ENCODE results near the gene HOXC10.
A peak's percentile ranks its signal among the peaks of the same experiment; 100 is the strongest.

The HOXC10 gene

GRCh38 chr12:54010053-54010971 lies 25.4 kb downstream of the HOXC10 start:
- Histone ChIP-seq H3K9me3 (ENCODE audit: control insufficient read depth, insufficient read depth, low read length) (peaks cover 3% of the 10 kb centered on the region; the same call in 1 of the 2 replicates), H3K9ac (ENCODE audit: low read depth, low read length) (no peak overlapping the region), H3K36me3 (ENCODE audit: insufficient read depth, low read length) (no peaks in the 10 kb centered on the region), H3K4me1 (ENCODE audit: insufficient read depth, low read length) (no peaks in the 10 kb centered on the region; the same call in 1 of the 2 replicates)

DNA sequence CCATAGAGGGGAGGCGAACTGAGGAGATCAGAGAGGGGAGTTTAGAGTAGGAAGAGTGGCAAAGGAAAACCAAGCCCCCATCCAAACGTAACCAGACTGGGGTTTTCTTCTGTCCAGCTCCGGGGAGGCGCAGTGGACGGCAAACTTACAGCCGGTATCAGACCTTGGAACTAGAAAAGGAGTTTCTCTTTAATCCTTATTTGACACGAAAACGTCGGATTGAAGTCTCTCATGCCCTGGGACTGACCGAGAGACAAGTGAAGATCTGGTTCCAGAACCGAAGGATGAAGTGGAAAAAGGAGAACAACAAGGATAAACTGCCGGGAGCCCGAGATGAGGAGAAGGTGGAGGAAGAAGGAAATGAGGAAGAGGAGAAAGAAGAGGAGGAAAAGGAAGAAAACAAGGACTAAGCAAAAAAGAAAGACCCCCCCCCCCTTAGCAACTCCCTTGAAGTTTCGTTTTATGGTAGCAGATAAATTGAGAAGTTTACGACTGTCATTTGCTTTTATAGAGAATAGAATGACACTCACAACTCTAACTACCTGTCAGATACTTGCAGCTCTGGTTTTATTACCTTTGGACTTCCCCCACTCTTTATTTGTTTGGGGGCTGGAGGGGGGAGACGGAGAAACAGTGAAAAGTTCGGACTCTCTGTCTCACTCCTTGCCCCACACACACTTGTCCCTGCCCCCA lies 26.2 kb downstream of the HOXC10 start:
- H3K4me1 ChIP-seq (ENCODE audit: insufficient read depth, low read length), result no peaks in the 10 kb centered on the region; the same call in 1 of the 2 replicates
- no peak overlapping the region for H3K9ac ChIP-seq (ENCODE audit: low read depth, low read length)
- no peaks in the 10 kb centered on the region for H3K36me3 ChIP-seq (ENCODE audit: insufficient read depth, low read length)
- H3K9me3 ChIP-seq (ENCODE audit: control insufficient read depth, insufficient read depth, low read length), result peaks cover 3% of the 10 kb centered on the region; the same call in 1 of the 2 replicates

GRCh38 chr12:54011665-54012532 lies 27.0 kb downstream of the HOXC10 start:
- Histone ChIP-seq H3K4me1 (ENCODE audit: insufficient read depth, low read length) (no peaks in the 10 kb centered on the region), H3K9ac (ENCODE audit: low read depth, low read length) (no peak overlapping the region), H3K9me3 (ENCODE audit: control insufficient read depth, insufficient read depth, low read length) (peaks cover 3% of the 10 kb centered on the region; the same call in 1 of the 2 replicates), H3K36me3 (ENCODE audit: insufficient read depth, low read length) (no peaks in the 10 kb centered on the region)

- peaks cover 3% of the 10 kb centered on the region; the same call in 1 of the 2 replicates for H3K9me3 ChIP-seq (ENCODE audit: control insufficient read depth, insufficient read depth, low read length)
- no peaks in the 10 kb centered on the region for H3K36me3 ChIP-seq (ENCODE audit: insufficient read depth, low read length)
- H3K9ac ChIP-seq (ENCODE audit: low read depth, low read length), result no peak overlapping the region
- H3K4me1 ChIP-seq (ENCODE audit: insufficient read depth, low read length), result no peaks in the 10 kb centered on the region
Observed at GRCh38 chr12:54012631-54013409, 27.9 kb downstream of the HOXC10 start.

- no peaks in the 10 kb centered on the region for H3K36me3 ChIP-seq (ENCODE audit: insufficient read depth, low read length)
- H3K4me1 ChIP-seq (ENCODE audit: insufficient read depth, low read length), result no peaks in the 10 kb centered on the region
- no peaks in the 10 kb centered on the region for H3K9me3 ChIP-seq (ENCODE audit: control insufficient read depth, insufficient read depth, low read length)
- H3K9ac ChIP-seq (ENCODE audit: low read depth, low read length), result no peak overlapping the region
Observed at GRCh38 chr12:54014377-54015017, 29.6 kb downstream of the HOXC10 start.

- Histone ChIP-seq H3K4me1 (ENCODE audit: insufficient read depth, low read length) (no peaks in the 10 kb centered on the region), H3K9ac (ENCODE audit: low read depth, low read length) (no peak overlapping the region), H3K9me3 (ENCODE audit: control insufficient read depth, insufficient read depth, low read length) (no peaks in the 10 kb centered on the region)
Observed at GRCh38 chr12:54015018-54015931, 30.3 kb downstream of the HOXC10 start.

GRCh38 chr12:54016051-54016450 lies 31.1 kb downstream of the HOXC10 start:
- no peak overlapping the region for H3K9ac ChIP-seq (ENCODE audit: low read depth, low read length)
- no peaks in the 10 kb centered on the region for H3K36me3 ChIP-seq (ENCODE audit: insufficient read depth, low read length)
- no peaks in the 10 kb centered on the region for H3K4me1 ChIP-seq (ENCODE audit: insufficient read depth, low read length)
- no peaks in the 10 kb centered on the region for H3K9me3 ChIP-seq (ENCODE audit: control insufficient read depth, insufficient read depth, low read length)

More at GRCh38 chr12:54015018-54015931, 30.3 kb downstream of the HOXC10 start:
- H3K36me3 ChIP-seq (ENCODE audit: insufficient read depth, low read length), result no peaks in the 10 kb centered on the region

- H3K36me3 ChIP-seq (ENCODE audit: insufficient read depth, low read length), result no peaks in the 10 kb centered on the region
- no peak overlapping the region for H3K9ac ChIP-seq (ENCODE audit: low read depth, low read length)
- H3K9me3 ChIP-seq (ENCODE audit: control insufficient read depth, insufficient read depth, low read length), result no peaks in the 10 kb centered on the region
- no peaks in the 10 kb centered on the region for H3K4me1 ChIP-seq (ENCODE audit: insufficient read depth, low read length)
Observed at GRCh38 chr12:54016478-54016964, 31.6 kb downstream of the HOXC10 start.

- Histone ChIP-seq H3K9me3 (ENCODE audit: control insufficient read depth, insufficient read depth, low read length) (no peaks in the 10 kb centered on the region), H3K9ac (ENCODE audit: low read depth, low read length) (peak overlapping the region; percentile 46; the same call in 1 of the 2 replicates), H3K36me3 (ENCODE audit: insufficient read depth, low read length) (no peaks in the 10 kb centered on the region), H3K4me1 (ENCODE audit: insufficient read depth, low read length) (no peaks in the 10 kb centered on the region)
Observed at GRCh38 chr12:54017027-54017788, 32.3 kb downstream of the HOXC10 start.

- Histone ChIP-seq H3K9ac (ENCODE audit: low read depth, low read length) (peak overlapping the region; percentile 46; the same call in 1 of the 2 replicates), H3K4me1 (ENCODE audit: insufficient read depth, low read length) (no peaks in the 10 kb centered on the region), H3K9me3 (ENCODE audit: control insufficient read depth, insufficient read depth, low read length) (no peaks in the 10 kb centered on the region), H3K36me3 (ENCODE audit: insufficient read depth, low read length) (no peaks in the 10 kb centered on the region)
Observed at GRCh38 chr12:54017878-54018467, 33.0 kb downstream of the HOXC10 start.

GRCh38 chr12:54018468-54018984 lies 33.6 kb downstream of the HOXC10 start:
- Histone ChIP-seq H3K4me1 (ENCODE audit: insufficient read depth, low read length) (no peaks in the 10 kb centered on the region), H3K9me3 (ENCODE audit: control insufficient read depth, insufficient read depth, low read length) (no peaks in the 10 kb centered on the region), H3K36me3 (ENCODE audit: insufficient read depth, low read length) (no peaks in the 10 kb centered on the region), H3K9ac (ENCODE audit: low read depth, low read length) (peak overlapping the region; percentile 46; the same call in 1 of the 2 replicates)
